ENCODE data around the gene NCOA3.

GRCh38 chr20:47482705-47483104 lies 19.0 kb upstream of the NCOA3 start:
- TF ChIP-seq, protein P1, sequence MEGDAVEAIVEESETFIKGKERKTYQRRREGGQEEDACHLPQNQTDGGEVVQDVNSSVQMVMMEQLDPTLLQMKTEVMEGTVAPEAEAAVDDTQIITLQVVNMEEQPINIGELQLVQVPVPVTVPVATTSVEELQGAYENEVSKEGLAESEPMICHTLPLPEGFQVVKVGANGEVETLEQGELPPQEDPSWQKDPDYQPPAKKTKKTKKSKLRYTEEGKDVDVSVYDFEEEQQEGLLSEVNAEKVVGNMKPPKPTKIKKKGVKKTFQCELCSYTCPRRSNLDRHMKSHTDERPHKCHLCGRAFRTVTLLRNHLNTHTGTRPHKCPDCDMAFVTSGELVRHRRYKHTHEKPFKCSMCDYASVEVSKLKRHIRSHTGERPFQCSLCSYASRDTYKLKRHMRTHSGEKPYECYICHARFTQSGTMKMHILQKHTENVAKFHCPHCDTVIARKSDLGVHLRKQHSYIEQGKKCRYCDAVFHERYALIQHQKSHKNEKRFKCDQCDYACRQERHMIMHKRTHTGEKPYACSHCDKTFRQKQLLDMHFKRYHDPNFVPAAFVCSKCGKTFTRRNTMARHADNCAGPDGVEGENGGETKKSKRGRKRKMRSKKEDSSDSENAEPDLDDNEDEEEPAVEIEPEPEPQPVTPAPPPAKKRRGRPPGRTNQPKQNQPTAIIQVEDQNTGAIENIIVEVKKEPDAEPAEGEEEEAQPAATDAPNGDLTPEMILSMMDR (IDR thresholded peaks at IDR 0.05): no peak
- no peak for TF ChIP-seq POLR2A (IDR thresholded peaks at IDR 0.05)

Data from adrenal gland (tissue), 5 donors.